ENCODE results near the gene DPF3.

Gene DPF3

GRCh38 chr14:72833174-72833573, 60.7 kb downstream of the DPF3 start:
- no peak for DNase-seq

DNA sequence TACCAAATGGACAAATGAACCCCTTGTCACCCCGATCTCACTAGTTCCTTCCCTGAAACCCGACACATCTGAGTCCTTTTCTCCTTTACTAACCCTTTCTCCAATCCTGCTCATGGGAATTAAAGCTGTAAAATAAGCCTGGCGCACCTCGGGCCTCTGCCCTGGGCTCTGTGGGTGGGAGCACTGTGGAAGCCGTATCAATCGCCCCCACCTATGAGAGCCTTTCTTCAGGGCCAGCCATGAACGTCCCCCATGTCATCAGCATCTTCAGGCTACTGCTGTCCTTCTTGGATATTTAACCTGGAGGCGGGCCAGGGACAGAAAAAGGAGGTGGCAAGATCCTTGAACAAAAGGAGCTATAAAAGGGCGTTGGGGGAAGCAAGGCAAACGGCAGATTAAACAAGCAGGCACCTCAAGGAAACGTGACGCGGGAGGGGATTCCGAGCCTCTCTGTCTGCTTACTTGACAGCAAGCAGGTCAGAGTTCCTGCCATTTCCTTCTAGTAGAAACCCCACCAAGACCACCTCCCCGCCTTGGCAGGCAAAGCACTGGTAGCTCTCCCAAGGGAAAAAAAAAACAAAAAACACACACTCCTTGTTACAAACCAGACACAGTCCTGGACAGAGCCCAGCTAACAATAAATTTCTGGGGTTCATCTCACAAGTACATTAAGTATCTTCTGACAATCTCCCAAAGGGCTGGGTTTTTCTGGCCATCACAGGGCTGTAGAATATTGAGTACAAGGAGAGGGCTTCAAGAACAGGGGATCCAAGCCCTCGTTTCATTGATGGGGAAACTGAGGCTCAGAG, 62.9 kb downstream of the DPF3 start:
- DNase-seq, result no peak

- no peak for DNase-seq
Observed at GRCh38 chr14:72830356-72830755, 63.5 kb downstream of the DPF3 start.

- no peak for DNase-seq
Observed at GRCh38 chr14:72828604-72829003, 65.3 kb downstream of the DPF3 start.

GRCh38 chr14:72826039-72826438, 67.9 kb downstream of the DPF3 start:
- no peak for DNase-seq

- DNase-seq, result no peak
Observed at GRCh38 chr14:72825486-72825885, 68.4 kb downstream of the DPF3 start.

GRCh38 chr14:72824051-72824450, 69.8 kb downstream of the DPF3 start:
- no peak for DNase-seq

GRCh38 chr14:72822946-72823611, 70.8 kb downstream of the DPF3 start:
- no peak for DNase-seq

DNA sequence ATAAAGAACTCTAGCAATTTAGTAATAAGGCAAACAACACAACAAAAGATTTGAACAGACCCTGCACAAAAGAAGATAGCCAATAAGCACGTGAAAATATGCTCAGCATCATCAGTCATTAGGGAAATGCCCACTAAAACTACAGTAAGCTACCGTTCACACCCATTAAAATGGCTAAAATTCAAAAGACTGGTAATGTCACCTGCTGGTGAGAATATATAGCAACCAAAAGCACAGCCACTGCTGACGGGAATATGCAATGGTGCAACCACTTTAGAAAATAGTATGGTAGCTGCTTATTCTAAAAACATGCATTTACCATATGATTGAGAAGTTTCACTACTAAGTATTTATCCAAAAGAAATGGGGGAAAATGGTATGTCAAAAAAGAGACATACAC, 74.9 kb downstream of the DPF3 start:
- DNase-seq, result no peak

DNA sequence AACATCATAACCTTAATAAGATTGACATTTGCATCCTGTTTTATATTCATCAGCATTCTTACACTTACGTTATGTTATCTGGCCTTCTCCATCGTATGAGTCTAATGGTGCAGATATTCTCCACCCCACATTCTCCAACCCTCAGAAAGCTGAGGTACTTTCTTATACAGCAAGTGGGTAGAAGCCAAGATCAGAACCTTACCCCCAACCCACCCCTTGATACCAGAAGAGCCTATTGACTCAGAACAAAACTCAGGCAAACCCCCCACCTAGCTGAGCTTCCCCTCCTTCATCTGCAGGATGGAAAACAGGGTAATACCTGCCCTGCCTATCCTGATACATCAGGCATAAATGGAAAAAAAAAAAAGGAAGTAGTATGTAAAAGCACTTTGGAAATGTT, 77.6 kb downstream of the DPF3 start:
- DNase-seq, result no peak

DNA sequence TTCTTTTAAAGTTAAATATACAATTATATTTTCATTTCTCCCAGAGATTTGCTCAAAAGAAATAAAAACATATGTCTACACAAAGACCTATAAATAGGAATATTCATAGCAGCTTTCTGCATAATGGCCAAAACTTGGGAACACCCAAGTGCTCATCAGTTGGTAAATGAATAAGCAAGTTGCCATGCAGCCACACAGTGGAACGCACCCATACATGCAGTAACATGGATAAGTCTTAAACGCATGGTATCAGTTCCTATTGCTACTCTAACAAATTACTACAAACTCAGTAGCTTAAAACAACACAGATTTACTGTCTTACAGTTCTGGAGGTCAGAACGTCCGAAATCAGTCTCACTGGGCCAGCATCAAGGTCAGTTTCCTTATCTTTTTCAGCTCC, 78.5 kb downstream of the DPF3 start:
- no peak for DNase-seq

DNA sequence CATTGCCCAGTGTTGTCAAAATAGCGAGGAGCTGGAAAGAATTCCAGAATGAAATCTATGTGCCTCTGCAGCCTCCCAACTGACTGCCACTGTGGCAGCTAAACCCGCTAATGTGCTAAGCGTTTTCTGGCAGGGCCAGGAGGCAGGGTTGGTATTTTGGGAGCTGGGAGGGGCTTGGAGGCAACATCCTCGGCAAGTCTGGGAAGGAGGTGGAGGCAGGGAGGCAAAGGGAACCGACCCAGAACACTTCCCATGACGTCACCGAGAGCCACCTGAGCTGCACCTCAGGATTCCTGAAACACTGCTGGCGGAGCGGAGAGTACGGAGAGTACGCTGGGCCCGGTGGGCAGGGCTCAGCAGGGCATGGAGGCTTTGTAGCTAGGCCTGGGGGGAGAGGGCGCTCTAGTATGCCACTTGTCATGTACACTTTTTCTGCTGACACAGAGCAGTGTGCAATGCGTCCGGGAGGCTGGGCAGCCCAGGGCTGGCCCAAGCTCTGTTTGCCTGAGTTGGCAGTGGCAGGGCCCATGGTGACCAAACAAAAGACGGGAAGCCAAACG, 81.5 kb downstream of the DPF3 start:
- no peak for DNase-seq

DNA sequence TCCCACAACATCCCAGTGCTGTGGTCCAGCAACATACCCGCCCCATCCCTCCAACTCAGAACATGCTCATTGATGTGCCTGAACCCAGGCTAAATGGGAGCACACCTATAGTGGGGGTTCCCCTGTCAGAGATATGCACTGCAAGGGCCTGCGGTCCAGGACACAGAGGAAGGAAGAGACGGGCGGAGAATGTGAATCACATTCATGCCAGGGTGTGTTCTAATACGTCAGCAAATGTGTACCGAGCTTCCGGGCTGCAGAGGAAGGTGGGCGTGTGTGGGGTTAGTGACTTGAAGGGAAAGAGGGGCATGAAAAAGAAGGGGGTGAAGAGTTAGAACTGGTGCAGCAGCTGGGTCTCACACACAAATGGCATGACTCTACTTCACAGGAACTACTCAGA, 83.7 kb downstream of the DPF3 start:
- DNase-seq, result no peak

DNA sequence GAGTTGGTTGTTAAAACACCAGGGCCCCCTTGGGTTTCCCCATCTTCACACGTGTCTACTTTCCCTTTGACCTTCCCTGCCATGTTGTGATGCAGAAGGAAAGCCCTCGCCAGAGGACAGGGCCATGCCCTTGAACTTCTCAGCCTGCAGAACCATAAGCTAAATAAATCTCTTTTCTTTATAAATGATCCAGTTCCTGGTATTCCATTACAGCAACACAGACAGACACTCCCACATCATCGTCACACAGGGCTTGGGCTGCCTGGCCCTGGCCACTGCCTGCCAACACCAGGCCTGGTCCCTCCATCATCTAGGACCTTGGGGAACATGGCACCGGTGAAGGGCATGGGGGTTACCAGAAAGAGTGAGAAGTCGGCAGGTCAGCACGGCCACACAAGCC, 84.8 kb downstream of the DPF3 start:
- DNase-seq, result no peak

DNA sequence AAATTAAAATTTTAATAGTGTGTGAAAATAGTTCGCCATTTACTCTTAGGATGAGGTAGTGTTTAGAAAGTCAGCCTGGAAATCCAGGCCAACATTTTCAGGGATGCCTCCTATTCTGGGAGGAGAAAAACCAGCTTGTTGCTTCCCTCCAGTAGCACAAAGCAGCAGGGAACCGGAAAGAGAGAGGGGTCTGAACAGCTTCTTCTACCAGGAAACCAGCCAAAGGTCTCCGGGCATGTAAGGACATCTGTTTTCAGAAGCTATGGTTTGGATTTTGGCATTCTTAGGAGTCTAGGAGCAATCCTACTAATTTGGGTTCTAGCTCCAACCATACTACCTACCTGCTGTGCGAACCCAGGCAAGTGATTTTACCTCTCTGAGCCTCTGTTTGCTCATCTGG, 85.3 kb downstream of the DPF3 start:
- no peak for DNase-seq

DNA sequence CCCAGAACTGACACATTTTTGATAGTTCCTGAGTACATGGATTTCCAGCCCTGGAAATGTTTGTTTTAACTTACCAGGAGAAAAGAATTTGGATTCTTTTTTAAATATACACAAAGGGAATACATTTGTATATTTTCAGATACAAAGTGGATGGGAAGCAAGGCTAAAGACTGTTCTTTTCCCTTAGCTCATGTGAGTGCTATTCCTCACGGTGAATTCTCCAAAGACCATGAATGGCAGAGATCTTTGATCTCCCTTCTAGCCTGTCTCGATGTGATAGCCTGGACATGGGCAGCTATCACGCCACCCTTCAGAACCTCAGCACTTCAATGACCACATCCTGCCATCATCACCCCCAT, 91.3 kb downstream of the DPF3 start:
- no peak for DNase-seq

DNA sequence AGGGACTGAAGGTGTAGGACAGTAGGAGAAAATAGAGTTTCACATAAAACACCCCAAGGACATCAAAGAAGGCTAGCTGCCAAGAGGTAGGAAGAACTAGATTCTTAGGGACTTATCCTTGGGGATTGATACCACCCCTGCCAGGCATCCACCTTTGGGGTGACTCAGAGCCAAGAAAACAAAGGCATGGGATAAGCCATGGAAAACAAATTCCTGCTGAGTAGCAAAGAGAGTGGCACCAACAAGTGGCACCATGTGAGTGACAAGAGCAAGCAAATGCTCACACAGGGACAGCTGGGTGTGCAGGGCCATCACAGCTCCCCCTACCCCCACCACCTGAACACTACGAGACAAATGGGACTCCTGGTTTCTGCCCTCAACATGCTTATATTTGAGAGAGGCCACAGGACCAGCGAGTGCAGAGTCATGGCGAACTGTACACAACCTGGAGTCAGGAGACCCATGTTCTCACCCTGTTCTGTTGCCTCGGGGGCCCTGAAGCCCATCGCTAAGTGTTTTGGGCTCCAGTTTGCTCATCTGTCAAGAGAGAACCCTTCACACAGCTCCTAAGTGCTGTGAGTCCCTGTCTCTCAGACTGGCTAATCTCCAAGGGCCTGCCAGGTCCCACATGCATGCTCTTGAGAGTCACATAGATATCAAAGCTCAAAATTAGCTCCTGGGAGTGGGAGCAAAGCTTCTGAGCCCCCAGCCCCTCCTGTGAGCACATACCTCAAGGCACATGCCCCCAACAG, 91.9 kb downstream of the DPF3 start:
- DNase-seq, result no peak

DNA sequence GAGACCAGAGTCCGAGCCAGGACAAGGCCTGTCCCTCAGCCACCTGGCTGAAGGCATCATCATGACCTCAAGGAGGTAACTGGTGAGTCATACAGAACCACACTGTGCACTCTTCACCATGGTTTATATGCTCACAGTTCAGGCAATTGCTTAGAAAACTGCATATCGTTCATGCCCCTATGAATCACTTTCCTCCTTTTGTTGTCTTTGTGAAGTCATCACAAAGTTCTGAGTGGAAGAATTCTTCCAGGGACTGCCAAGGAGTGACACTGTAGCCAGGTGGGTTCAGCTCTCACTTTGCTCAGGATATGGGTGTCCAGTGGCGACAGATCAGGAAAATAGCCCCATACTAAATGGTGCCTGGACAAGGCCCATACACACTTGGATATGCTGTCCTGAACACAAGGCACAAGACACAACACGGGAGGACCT, 92.5 kb downstream of the DPF3 start:
- DNase-seq, result no peak

GRCh38 chr14:72800848-72801370, 93.0 kb downstream of the DPF3 start:
- DNase-seq, result no peak

GRCh38 chr14:72800296-72800695, 93.6 kb downstream of the DPF3 start:
- DNase-seq, result no peak

- DNase-seq, result no peak
Observed at GRCh38 chr14:72796935-72797334, 97.0 kb downstream of the DPF3 start.

DNA sequence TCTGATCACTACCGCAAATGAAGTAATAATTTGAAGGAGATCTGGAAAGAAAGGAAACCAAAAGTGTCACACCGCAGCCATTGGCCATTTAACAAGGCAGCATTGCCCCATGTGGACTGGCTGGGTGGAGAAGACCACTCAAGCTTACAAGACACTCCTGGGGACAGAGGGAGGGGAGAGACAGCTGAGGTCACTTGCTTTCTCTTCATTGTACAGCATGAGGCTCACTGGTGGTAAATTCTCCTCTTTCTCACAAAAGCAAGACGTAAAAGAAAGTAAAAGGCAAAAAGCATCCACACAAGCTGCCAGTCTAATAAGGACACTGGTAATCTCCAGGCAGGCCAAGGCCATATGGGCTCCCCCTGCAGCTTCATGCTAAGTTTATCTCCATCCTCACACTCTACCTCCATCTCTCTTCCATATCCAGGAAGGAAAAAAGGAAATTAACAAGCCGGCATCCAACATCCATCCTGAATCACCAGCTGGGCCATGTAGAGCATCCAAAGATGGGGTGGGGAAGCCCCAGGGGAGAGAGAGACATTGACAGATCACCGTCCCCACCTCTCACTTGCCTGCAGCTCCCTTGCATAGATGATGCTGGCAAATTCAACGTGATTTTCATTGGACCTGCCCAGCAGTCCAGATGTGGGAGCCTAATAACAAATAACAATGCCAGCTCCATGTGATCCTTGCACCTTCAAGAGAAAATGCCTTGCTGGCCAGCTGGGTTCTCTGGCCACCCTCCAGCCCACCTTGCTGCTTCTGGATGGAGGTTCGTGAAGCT, 100.6 kb downstream of the DPF3 start:
- no peak for DNase-seq

All from right forelimb (tissue), 1 donor.